NCI-H187 (cell line): ENCODE data around the gene PLPPR5.

Experiments
- DNase-seq, 2 experiments: peaks; one replicate each; lab custom pipeline; 2025; lab: John Stamatoyannopoulos, UW

Gene PLPPR5

GRCh38 chr1:98969798-98970490, 34.7 kb downstream of the PLPPR5 start:
- DNase-seq, result no peak

- no peak for DNase-seq
Measured at GRCh38 chr1:98967122-98967521, 37.5 kb downstream of the PLPPR5 start.

- no peak for DNase-seq
Measured at GRCh38 chr1:98965394-98965793, 39.3 kb downstream of the PLPPR5 start.

GRCh38 chr1:98964198-98964597, 40.5 kb downstream of the PLPPR5 start:
- DNase-seq, result no peak

- no peak for DNase-seq
Measured at GRCh38 chr1:98963064-98963758, 41.5 kb downstream of the PLPPR5 start.

- DNase-seq, result no peak
Measured at GRCh38 chr1:98962156-98962555, 42.5 kb downstream of the PLPPR5 start.

GRCh38 chr1:98949621-98950020, 55.0 kb downstream of the PLPPR5 start:
- DNase-seq, result no peak

GRCh38 chr1:98949166-98949565, 55.5 kb downstream of the PLPPR5 start:
- no peak for DNase-seq

- DNase-seq, result no peak
Measured at GRCh38 chr1:98947071-98947470, 57.6 kb downstream of the PLPPR5 start.

- no peak for DNase-seq
Measured at GRCh38 chr1:98940722-98941079, 64.0 kb downstream of the PLPPR5 start.

GRCh38 chr1:98940069-98940721, 64.5 kb downstream of the PLPPR5 start:
- DNase-seq, result no peak

GRCh38 chr1:98939471-98939870, 65.2 kb downstream of the PLPPR5 start:
- DNase-seq, result no peak

GRCh38 chr1:98937347-98937746, 67.3 kb downstream of the PLPPR5 start:
- no peak for DNase-seq

GRCh38 chr1:98932184-98932583, 72.5 kb downstream of the PLPPR5 start:
- DNase-seq, result no peak

- DNase-seq, result no peak
Measured at GRCh38 chr1:98931128-98931835, 73.4 kb downstream of the PLPPR5 start.

- no peak for DNase-seq
Measured at GRCh38 chr1:98929437-98929836, 75.2 kb downstream of the PLPPR5 start.

- DNase-seq, result no peak
Measured at GRCh38 chr1:98926597-98926996, 78.1 kb downstream of the PLPPR5 start.

GRCh38 chr1:98924977-98925376, 79.7 kb downstream of the PLPPR5 start:
- DNase-seq, result no peak

GRCh38 chr1:98923667-98924066, 81.0 kb downstream of the PLPPR5 start:
- no peak for DNase-seq

- no peak for DNase-seq
Measured at GRCh38 chr1:98921817-98922216, 82.8 kb downstream of the PLPPR5 start.

GRCh38 chr1:98920441-98921110, 84.1 kb downstream of the PLPPR5 start:
- no peak for DNase-seq

- DNase-seq, result no peak
Measured at GRCh38 chr1:98919652-98920051, 85.0 kb downstream of the PLPPR5 start.
